HepG2 (cell line): Measurements from ENCODE around the gene UBE2B.

Experiments used
- CEBPG ChIP-seq: IDR thresholded peaks from 2 replicates; pipeline ENCODE4 v1.6.1; 2016
- CHD2 ChIP-seq: IDR thresholded peaks from 2 replicates; pipeline ENCODE4 v1.6.1; 2011; ENCODE audit warnings: low read depth, low read length, improper control_type of control experiment
- FOSL2 ChIP-seq: sonication (generic); formaldehyde crosslinking; IDR thresholded peaks from 2 replicates; pipeline ENCODE4 v1.4.0; 2020; ENCODE audit warnings: missing genetic modification reagents
- GABPA ChIP-seq, 2 experiments: IDR thresholded peaks; 2 replicates each; pipeline ENCODE4 v1.6.1; 2011 to 2016; ENCODE audit warnings: low read depth in 2 of 2, low read length in 1 of 2, missing biosample characterization in 1 of 2, missing genetic modification characterization in 1 of 2
- MATR3 ChIP-seq: sonication (generic); formaldehyde crosslinking; IDR thresholded peaks from 2 replicates; pipeline ENCODE4 v1.4.0; 2020; ENCODE audit warnings: missing genetic modification reagents
- NBN ChIP-seq: fragments of 450-650 bp; conservative IDR thresholded peaks from 2 replicates; pipeline ENCODE4 v1.6.1; 2017
- POLR2AphosphoS5 ChIP-seq: IDR thresholded peaks from 2 replicates; pipeline ENCODE4 v1.6.1; 2012; ENCODE audit warnings: low read depth, low read length
- RBAK ChIP-seq: sonication (generic); formaldehyde crosslinking; IDR thresholded peaks from 2 replicates; pipeline ENCODE4 v1.5.1; 2020; ENCODE audit warnings: mild to moderate bottlenecking, missing genetic modification reagents
- REST ChIP-seq, 2 experiments: IDR thresholded peaks; 2 replicates each; pipeline ENCODE4 v1.6.1; 2011 to 2012; ENCODE audit warnings: low read length in 2 of 2, borderline replicate concordance in 1 of 2, low read depth in 1 of 2, mild to moderate bottlenecking in 1 of 2, moderate library complexity in 1 of 2
- SNAPC5 ChIP-seq: sonication (generic); formaldehyde crosslinking; IDR thresholded peaks from 2 replicates; pipeline ENCODE4 v1.8.1; 2023; ENCODE audit warnings: mild to moderate bottlenecking, missing genetic modification reagents, borderline replicate concordance
- ZFX ChIP-seq: sonication (generic); formaldehyde crosslinking; IDR thresholded peaks from 2 replicates; pipeline ENCODE4 v1.4.0; 2020; ENCODE audit warnings: mild to moderate bottlenecking, low read depth, missing genetic modification reagents, moderate library complexity
- ZNF761 ChIP-seq: sonication (generic); formaldehyde crosslinking; conservative IDR thresholded peaks from 2 replicates; pipeline ENCODE4 v1.4.0; 2020; ENCODE audit warnings: mild to moderate bottlenecking, missing genetic modification reagents
- TF ChIP-seq, protein P1 (sequence below): sonication (generic); formaldehyde crosslinking; IDR thresholded peaks from 2 replicates; pipeline ENCODE4 v1.5.0; 2020; ENCODE audit warnings: mild to moderate bottlenecking, missing genetic modification reagents, moderate library complexity

- TF ChIP-seq RBAK (CRISPR knock-in tag) (no peak), ZFX (CRISPR knock-in tag) (no peak), REST (IDR thresholded peaks at IDR 0.05; ENCODE audit: borderline replicate concordance in 1 of 2, low read depth in 1 of 2, low read length in 2 of 2) (no peak), NBN (no peak), FOSL2 (CRISPR knock-in tag) (no peak), POLR2AphosphoS5 (no peak), GABPA (IDR thresholded peaks at IDR 0.05; ENCODE audit: low read depth, low read length) (no peak), GABPA (CRISPR knock-in tag; IDR thresholded peaks at IDR 0.05; ENCODE audit: low read depth) (no peak), SNAPC5 (CRISPR knock-in tag) (no peak), CEBPG (CRISPR knock-in tag) (no peak), MATR3 (CRISPR knock-in tag) (no peak), CHD2 (no peak), ZNF761 (CRISPR knock-in tag) (no peak)
- TF ChIP-seq, protein P1, sequence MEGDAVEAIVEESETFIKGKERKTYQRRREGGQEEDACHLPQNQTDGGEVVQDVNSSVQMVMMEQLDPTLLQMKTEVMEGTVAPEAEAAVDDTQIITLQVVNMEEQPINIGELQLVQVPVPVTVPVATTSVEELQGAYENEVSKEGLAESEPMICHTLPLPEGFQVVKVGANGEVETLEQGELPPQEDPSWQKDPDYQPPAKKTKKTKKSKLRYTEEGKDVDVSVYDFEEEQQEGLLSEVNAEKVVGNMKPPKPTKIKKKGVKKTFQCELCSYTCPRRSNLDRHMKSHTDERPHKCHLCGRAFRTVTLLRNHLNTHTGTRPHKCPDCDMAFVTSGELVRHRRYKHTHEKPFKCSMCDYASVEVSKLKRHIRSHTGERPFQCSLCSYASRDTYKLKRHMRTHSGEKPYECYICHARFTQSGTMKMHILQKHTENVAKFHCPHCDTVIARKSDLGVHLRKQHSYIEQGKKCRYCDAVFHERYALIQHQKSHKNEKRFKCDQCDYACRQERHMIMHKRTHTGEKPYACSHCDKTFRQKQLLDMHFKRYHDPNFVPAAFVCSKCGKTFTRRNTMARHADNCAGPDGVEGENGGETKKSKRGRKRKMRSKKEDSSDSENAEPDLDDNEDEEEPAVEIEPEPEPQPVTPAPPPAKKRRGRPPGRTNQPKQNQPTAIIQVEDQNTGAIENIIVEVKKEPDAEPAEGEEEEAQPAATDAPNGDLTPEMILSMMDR (CRISPR knock-in tag): no peak
These were observed 38.0 kb downstream of the UBE2B start for GRCh38 chr5:134409321-134409720.
